NCI-H2081 treated with DMSO at 0.1 percent for 48 hours (cell line): ENCODE results near the gene MAG.

Source experiments
- DNase-seq: peaks from one replicate; lab custom pipeline; 2025; lab: John Stamatoyannopoulos, UW

The MAG gene

DNA sequence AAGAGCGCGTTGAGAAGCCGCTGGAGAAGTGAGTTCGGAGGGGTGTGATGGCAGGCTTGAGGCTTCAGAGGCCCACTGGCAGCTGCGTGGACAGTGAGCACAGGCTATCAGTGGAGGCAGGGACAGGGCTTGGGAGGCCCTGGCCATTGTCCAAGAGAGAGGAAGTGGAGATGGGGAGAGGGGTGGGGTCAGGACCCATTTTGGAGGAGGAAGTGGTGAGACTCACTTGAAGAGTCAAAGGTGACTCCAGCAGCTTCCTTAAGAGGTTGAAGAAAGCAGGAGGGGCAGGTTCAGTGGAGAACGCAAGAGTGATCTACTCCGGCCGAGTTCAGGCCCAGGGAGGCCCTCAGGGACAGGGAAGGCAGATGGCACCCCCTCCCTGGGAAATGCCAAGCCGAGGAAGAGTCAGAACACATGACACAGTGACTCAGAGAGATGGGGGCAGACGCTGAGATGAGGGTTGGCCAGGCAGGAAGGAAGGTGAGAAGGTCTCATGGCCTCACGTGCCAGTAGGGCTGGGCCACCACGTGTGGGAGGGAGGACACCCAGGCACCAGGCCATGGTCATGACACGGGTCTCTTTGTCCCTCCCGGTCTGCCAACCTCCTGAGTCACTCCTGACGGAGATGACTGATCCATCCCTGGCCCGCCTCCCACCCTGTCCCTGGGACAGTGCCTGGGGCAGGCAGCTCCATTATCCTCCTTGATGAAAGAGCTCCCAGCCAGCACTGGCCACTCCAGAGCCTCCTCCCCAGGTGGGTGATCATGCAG lies 26.9 kb downstream of the MAG start:
- no peak for DNase-seq

DNA sequence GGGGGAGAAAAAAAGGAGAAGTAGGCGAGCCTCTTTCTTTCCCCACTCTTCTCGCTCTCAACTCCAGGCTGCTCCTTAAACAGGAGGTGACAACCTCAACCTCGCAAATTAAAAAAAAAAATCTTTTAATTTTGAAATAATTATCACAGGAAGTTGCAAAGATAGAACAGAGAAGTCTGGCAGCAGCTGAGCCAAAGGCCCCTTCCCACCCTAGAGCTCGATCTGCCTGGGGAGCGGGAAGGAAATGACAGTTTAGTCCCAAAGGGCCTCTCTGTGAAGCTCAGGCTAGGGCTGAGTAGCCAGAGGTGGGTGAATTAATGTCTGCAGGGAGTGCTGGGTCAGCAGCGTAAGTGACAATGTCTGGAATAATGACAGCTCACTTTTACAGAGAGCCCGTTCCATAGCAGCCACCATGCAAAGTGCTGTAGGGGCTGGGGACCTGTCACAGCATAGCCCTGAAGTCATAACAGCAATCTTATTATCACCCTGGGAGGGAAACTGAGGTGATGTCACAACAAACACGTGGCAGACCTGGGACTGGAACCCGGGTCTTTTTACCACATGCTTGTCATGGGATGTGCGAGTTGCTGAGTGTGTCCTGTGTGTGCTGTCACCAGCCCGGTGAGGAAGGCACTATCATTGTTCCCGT lies 28.2 kb downstream of the MAG start:
- no peak for DNase-seq

DNA sequence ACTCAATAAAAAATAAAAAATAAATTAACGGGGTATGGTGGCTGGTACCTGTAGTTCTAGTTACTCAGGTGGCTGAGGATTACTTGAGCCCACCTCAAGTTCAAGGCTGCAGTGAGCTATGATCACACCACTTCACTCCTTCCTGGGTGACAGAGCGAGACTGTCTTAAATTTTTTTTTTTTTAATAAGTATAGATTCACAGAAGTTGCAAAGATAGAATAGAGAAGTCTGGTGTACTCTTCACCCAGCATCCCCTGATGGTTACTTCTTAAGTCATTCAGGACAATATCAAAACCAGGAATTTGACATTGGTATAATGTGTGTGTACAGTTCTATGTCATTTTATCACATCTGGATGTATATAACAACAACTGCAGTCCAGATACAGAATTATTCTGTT lies 29.3 kb downstream of the MAG start:
- no peak for DNase-seq

DNA sequence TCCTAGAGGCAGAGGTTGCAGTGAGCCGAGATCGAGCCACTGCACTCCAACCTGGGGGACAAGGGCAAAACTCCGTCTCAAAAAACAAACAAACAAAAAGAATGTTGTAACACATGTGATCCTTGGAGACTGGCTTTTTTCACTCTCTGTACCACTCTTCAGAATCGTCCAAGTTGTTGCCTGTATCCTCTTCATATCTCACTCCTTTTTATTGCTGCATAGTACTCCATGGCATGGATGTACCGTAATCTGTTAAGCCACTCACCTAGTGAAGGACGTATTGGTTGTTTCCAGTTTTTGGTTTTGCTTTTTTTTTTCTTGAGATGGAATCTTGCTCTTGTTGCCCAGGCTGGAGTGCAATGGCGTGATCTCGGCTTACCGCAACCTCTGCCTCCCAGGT lies 30.1 kb downstream of the MAG start:
- DNase-seq, result no peak

DNA sequence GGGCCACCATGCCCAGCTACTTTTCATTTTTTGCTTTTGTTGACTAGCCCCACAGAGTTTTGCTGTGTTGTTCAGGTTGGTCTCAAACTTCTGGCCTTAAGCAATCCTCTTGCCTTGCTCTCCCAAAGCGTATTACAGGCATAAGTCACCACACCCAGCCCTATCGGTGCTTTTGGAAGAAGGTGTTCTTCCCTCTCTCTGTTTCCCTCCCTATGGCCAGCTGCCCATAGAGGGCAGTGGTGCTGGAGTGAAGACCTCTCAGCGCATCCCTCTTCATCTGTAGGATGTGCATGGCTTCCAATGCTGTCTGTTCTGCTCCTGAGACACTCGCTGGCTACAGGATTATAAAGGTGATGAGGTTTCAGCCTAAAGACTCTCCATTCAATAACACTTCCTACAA lies 35.7 kb downstream of the MAG start:
- no peak for DNase-seq

DNA sequence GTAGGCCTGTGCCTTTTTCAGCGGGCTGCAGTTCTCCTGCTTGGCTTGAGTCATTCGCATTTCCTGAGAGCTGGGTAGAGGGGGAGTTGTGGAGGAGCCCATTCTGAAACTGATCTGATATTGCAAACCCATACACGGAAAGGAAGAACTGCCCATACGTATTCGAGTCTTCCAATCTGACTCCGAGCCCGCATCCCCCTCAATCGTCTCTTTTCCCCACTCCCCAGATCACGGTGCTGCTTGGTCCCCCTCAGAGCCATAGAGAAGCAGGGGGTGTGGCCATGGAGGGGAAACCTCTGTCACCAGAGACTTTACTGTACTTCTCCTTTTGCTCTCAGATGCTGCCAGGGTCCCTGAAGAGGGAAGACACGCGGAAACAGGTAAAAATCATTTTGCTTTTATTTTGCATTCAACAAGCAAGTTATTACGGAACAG lies 36.9 kb downstream of the MAG start, which contains the start of gene CD22:
Gene CD22, plus strand, starts transcription at position 337 of the 435 bp plus-strand sequence. CDS start 2,854 bp downstream, outside the sequence.
- no peak for DNase-seq

DNA sequence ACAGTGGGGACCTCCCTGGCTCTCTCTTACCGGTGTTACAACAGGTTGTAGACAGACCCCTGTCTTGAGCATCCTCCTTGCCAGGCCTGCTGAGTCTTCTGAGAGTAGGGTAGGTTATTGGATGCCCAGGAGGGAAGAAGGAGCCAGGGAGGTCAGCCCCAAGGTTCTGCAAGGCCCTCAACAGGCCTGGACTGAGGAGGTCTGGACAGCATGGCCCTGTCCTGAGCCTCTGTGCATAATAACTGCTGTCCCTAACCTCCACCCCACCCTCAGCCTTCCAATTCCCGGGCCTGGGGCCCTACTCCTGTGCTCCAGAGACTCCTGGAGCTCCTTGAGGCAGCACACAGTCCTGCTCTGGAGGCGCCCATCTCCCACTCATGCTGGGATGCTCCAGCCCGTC lies 37.4 kb downstream of the MAG start:
- no peak for DNase-seq

DNA sequence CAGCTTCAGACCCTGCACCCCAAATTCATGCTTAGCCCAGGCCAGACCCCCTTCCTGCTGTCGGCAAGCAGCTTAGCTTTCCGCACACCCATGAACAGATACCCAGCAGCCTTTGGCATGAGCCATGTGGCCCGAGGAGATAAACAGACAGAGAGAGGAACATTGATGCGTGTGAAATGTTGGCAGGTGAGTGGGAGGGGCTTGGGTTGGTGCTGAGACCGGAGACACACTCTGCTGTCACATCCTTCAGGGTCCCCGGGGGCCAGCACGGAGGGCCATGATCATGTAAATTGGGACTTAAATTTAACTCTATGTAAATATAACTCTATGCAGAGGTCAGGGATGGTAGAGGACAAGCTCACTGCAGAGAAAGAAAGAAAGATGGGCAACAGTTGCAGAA lies 38.5 kb downstream of the MAG start:
- no peak for DNase-seq

DNA sequence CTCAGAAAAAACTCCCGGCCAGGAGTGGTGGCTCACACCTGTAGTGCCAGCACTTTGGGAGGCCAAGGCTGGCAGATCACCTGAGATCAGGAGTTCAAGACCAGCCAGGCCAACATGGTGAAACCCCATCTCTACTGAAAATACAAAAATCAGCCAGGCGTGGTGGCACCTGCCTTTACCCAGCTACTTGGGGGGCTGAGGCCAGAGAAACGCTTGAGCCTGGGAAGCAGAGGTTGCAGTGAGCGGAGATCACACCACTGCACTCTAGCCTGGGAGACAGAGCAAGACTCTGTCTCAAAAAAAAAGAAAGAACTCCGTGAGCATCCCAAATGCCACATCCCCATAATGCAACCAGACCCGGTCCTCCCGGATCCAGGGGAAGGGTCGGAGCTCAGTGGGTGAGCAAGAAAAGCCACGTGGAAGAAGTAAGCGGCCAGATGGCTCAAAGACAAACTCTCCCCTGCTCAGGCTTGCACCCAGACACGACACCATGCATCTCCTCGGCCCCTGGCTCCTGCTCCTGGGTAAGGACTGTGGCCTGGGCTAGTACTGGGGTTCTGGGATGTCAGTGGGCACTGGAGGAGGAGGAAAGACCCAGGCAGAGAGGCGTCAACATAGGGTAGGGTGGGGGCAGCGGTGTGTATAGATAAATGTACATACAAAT lies 39.7 kb downstream of the MAG start:
- no peak for DNase-seq

DNA sequence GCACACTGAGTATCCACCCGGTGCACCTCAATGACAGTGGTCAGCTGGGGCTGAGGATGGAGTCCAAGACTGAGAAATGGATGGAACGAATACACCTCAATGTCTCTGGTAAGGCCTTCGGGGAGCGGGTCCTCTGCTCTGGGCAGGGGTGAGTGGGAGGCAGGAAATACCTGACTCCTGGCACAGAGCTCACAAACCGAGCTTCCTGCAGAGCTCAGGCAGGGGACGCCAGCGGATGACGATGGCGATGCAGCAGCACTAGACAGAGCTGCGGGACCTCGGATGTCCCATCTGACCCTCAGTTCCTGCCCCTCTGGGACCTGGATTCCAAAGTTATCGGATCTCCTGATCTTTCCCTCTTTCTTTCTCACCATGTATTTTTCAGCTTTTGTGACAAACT lies 40.9 kb downstream of the MAG start:
- no peak for DNase-seq

DNA sequence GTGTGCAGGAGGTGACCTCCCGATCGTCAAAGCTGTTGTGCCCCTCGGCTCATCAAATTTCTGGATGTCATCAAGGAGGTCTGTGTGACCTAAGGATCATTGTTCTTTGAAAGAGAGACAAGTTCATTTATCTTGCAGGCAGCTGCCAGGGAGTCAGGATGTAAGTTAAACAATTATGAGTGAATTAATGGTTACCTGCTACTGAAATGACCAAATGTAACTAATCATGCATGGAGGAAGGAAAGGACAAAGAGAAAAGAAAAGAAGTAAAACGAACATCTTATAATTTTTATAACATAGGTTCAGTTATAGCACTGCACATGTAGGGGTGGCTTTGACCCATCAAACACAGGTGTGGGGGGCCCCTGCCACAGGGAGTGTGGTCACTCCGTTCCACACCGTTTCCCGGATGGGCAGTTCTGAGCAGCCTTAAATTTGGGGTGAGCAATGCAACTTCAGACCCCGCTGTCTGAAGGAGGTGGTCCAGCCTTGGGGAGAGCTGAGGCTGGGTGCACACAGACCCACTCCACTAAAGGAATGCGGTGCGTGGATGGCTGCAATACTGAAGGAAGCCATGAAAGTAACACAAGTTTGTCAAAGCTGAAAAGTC lies 42.3 kb downstream of the MAG start:
- DNase-seq, result no peak

DNA sequence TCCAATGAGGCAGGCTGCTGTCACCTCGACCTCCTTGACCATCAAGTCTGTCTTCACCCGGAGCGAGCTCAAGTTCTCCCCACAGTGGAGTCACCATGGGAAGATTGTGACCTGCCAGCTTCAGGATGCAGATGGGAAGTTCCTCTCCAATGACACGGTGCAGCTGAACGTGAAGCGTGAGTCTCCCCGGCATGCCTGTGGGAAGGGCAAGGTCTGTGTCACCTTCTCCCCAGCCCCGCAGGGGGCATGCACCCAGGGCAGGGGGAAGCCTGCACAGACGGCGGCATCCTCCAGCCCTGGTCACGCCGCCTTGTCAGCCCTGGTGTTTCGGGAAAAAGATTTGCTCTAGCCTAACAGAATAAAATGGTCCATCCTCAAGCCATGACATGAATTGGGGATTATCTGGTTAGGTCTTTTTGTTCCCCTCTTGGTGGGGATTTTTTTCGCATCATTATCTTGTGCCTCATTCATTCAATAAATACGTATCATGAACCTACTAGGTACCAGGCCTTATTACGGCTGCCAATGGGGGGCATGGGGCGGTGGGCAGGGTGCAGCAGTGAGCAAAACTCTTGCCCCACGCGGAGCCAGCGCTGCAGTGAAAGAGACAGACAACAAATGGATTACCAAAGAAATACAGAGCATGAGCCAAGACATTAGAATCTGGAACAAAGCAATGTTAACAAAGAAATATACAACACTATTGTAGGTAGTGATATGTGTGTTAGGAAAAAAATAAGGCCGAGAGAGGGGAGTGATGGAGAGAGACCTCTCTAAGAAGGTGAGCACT lies 44.4 kb downstream of the MAG start:
- no peak for DNase-seq

DNA sequence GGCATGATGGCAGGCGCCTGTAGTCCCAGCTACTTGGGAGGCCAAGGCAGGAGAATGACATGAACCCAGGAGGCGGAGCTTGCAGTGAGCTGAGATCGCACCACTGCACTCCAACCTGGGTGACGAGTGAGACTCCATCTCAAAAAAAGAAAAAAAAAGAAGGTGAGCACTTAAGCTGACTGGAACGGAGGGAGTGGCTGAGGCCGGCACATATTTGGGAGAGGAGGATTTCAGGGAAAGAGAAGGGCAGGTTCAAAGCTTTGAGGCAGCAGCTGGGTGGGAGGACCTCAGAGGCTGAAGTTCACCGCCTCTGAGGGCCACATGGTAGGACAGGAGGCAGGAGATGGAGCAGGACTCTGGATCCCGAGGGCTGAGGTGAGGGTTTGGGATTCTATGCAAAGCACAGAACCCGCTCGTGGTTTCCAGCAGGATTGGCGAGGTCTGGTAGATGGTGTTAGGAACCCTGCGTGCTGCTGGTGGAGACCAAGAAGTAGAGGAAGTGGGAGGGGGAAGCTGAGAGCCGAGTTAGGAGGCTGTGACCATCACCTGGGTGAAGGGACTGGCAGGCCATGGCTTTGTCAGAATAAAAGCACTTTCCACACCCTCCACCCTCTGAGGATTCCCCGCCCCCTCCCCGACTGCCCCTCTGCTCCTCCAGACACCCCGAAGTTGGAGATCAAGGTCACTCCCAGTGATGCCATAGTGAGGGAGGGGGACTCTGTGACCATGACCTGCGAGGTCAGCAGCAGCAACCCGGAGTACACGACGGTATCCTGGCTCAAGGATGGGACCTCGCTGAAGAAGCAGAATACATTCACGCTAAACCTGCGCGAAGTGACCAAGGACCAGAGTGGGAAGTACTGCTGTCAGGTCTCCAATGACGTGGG lies 45.4 kb downstream of the MAG start:
- no peak for DNase-seq

DNA sequence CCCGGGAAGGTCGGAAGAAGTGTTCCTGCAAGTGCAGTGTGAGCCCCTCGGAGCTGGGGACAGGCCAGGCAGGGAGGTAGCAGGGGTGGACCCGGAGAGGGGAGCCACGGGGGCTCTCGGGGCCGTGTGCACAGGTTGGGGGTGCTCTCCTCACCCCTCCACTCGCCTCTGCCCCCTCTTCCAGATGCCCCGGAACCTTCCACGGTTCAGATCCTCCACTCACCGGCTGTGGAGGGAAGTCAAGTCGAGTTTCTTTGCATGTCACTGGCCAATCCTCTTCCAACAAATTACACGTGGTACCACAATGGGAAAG lies 46.0 kb downstream of the MAG start:
- no peak for DNase-seq

DNA sequence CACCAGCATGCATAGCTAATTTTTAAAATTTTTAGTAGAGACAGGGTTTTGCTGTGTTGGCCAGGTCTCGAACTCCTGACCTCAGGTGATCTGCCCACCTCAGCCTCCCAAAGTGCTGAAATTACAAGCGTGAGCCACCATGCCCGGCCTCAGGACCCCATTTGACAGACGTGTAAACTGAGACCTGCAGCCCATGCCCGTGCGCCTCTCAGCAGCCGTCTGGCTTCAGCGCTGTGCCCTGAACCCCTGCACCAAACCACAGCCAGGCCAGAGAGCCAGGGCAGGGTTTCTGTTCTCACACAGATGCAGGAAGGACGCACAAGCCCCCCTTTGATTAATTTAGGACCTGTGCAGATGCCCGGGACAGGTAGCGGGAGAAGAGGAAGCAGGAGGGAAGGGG lies 48.5 kb downstream of the MAG start:
- DNase-seq, result no peak

DNA sequence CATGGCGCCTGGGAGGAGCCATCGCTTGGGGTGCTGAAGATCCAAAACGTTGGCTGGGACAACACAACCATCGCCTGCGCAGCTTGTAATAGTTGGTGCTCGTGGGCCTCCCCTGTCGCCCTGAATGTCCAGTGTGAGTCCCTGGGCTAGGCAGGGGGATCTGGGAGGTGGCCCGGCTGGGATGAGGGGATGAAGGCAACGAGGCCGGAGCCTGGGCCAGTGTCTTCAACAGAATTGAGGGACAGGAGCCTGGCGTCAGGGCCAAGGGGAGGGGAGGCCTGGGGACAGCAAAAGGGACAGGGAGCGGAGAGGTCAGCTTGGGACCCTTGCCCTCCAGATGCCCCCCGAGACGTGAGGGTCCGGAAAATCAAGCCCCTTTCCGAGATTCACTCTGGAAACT lies 49.0 kb downstream of the MAG start:
- DNase-seq, result no peak

DNA sequence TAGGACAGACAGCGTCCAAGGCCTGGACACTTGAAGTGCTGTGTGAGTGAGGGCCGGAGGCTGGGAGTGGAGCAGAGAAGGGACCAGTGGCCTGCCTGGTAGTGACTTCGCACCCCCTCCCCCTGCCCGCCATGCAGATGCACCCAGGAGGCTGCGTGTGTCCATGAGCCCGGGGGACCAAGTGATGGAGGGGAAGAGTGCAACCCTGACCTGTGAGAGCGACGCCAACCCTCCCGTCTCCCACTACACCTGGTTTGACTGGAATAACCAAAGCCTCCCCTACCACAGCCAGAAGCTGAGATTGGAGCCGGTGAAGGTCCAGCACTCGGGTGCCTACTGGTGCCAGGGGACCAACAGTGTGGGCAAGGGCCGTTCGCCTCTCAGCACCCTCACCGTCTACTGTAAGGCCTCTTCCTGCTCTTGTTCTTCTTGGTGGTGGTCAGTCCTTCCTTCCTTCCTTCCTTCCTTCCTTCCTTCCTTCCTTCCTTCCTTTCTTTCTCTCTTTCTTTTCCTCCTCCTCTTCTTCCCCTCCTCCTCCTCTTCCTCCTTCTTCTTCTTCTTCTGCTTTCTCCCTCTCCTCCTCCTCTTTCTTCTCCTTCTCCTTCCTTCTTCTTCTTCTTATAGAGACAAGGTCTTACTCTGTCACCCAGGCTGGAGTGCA lies 49.7 kb downstream of the MAG start:
- DNase-seq, result no peak

DNA sequence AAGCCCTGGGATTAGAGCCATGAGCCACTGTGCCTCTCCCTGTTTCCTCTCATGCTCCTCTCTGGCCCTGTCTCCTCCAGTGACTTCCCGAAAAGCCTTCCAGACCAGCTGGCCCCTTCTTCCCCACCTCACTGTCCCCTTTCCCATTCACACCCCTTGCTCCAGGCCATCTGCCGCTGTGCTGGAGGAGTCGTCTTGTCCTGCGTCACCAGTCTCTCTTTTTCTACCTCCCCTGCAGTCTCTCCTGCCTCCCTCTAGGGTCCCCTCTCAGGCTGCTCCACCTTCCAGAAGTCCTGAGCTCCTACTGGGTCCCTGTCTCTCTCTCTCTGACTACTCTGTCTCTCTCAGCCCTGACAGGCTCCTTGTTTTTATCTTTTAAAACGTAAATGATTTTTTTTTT lies 50.5 kb downstream of the MAG start:
- DNase-seq, result no peak

DNA sequence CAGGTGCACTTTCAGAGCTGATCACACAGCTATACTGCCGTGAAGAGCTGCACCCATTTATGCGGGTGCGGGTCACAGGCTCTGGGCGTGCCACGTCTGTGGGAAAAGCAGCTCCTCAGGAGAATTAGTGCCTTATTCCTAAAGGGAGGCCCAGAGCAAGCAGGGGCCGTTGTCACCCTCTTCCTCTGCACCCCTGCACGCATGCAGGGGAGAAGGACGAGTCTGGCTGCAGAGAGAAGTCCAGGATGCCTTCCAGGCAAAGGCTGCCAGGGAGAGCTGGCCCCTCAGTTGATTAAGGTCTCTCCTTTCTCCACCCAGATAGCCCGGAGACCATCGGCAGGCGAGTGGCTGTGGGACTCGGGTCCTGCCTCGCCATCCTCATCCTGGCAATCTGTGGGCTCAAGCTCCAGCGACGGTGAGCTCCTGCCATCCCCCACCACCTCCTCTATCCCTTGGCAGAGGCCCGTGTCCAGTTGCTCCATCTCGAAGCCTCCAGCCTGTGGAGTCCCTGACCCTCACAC lies 52.6 kb downstream of the MAG start:
- no peak for DNase-seq

DNA sequence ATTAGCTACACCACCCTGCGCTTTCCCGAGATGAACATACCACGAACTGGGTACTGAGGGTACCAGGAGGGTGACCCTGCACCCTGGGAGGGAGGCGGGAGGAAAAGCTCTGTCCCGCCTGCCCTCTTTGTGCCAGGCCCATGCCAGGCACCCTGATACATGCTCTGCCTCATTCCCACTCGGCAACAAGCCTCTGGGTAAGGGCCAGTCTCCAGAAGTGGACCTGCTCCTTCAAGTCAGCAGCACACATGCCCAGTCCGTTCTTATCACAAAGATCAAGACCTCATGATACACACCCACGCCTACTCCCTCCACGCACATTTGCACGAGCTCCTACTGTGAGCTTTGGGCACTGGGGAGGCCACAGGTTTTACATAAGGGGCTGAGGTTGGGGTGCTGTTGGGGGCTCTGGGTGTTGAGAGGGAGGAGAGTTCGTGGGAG lies 53.7 kb downstream of the MAG start:
- DNase-seq, result no peak
